HEK293 (cell line): ENCODE data around the gene IFNAR1.

Experiments used
- CTCF ChIA-PET: fragments of 350-600 bp; formaldehyde crosslinking; extraction: SDS; loops from one replicate; lab custom pipeline; 2021; ENCODE audit warnings: antibody characterized with exemption; lab: Yijun Ruan, JAX
- POLR2A ChIA-PET: fragments of 300-600 bp; formaldehyde crosslinking; extraction: SDS; loops from one replicate; lab custom pipeline; 2020; ENCODE audit warnings: antibody characterized with exemption, inconsistent platforms; lab: Yijun Ruan, JAX
- H3K27ac ChIP-seq: fragments of 200-500 bp; sonication (Bioruptor generic); 2 replicates; pipeline ENCODE4 v1.5.1; 2014; ENCODE audit warnings: low read depth, low read length, control low read depth, inconsistent platforms; ENCODE audit errors: extremely low read depth
- H3K36me3 ChIP-seq, 2 experiments: fragments of 200-500 bp in 1 of 2; sonication (Bioruptor generic) in 1 of 2; 1 replicate in 1 of 2; 2 replicates in 1 of 2; pipeline ENCODE4 v1.5.1; 2014 to 2017; ENCODE audit warnings: inconsistent platforms in 2 of 2, low read length in 2 of 2; ENCODE audit not compliant: control insufficient read depth in 2 of 2, insufficient read depth in 1 of 2
- H3K4me1 ChIP-seq: fragments of 200-500 bp; sonication (Bioruptor generic); 2 replicates; pipeline ENCODE4 v1.5.1; 2014; ENCODE audit warnings: mild to moderate bottlenecking, low read length, inconsistent platforms; ENCODE audit not compliant: control insufficient read depth, insufficient read depth
- H3K4me3 ChIP-seq: 2 replicates; pipeline ENCODE4 v1.5.1; 2011; ENCODE audit warnings: low read depth, mild to moderate bottlenecking, control low read depth, low read length, moderate library complexity
- H3K9me3 ChIP-seq: fragments of 200-500 bp; sonication (Bioruptor generic); 2 replicates; pipeline ENCODE4 v1.5.1; 2014; ENCODE audit warnings: low read depth, low read length, inconsistent platforms; ENCODE audit not compliant: control insufficient read depth, insufficient read depth
- BCL11A ChIP-seq: fragments of 450-650 bp; formaldehyde crosslinking; IDR thresholded peaks from 2 replicates; pipeline ENCODE4 v1.5.1; 2016; ENCODE audit warnings: low read depth, missing biosample characterization, missing genetic modification characterization
- MEIS1 ChIP-seq: sonication (generic); formaldehyde crosslinking; IDR thresholded peaks from 2 replicates; pipeline ENCODE4 v1.8.1; 2022; ENCODE audit warnings: missing genetic modification reagents, mild to moderate bottlenecking, borderline replicate concordance
- TRIM28 ChIP-seq: IDR thresholded peaks from 2 replicates; pipeline ENCODE4 v1.6.1; 2011; ENCODE audit warnings: low read length, control low read depth, borderline replicate concordance
- YY2 ChIP-seq: fragments of 450-650 bp; formaldehyde crosslinking; IDR thresholded peaks from 2 replicates; pipeline ENCODE4 v1.5.1; 2016; ENCODE audit warnings: missing biosample characterization, missing genetic modification characterization
- ZBTB7A ChIP-seq: fragments of 450-650 bp; formaldehyde crosslinking; IDR thresholded peaks from 2 replicates; pipeline ENCODE4 v1.5.1; 2016; ENCODE audit warnings: low read depth, missing biosample characterization, missing genetic modification characterization
- ZEB2 ChIP-seq: fragments of 450-650 bp; formaldehyde crosslinking; IDR thresholded peaks from 2 replicates; pipeline ENCODE4 v1.5.1; 2016; ENCODE audit warnings: missing biosample characterization, missing genetic modification characterization
- ZIC2 ChIP-seq: fragments of 450-650 bp; formaldehyde crosslinking; IDR thresholded peaks from 2 replicates; pipeline ENCODE4 v1.5.1; 2016; ENCODE audit warnings: missing biosample characterization, missing genetic modification characterization
- ZNF433 ChIP-seq: fragments of 450-650 bp; formaldehyde crosslinking; IDR thresholded peaks from 2 replicates; pipeline ENCODE4 v1.5.1; 2016; ENCODE audit warnings: missing biosample characterization, missing genetic modification characterization, low read depth
- ZNF600 ChIP-seq: fragments of 450-650 bp; formaldehyde crosslinking; IDR thresholded peaks from 2 replicates; pipeline ENCODE4 v1.5.1; 2016; ENCODE audit warnings: missing biosample characterization, missing genetic modification characterization
- ZNF623 ChIP-seq: fragments of 450-650 bp; formaldehyde crosslinking; IDR thresholded peaks from 2 replicates; pipeline ENCODE4 v1.5.1; 2016; ENCODE audit warnings: missing biosample characterization, missing genetic modification characterization
- ZNF629 ChIP-seq: fragments of 450-650 bp; formaldehyde crosslinking; IDR thresholded peaks from 2 replicates; pipeline ENCODE4 v1.5.1; 2017; ENCODE audit warnings: missing biosample characterization, missing genetic modification characterization
- ZNF658 ChIP-seq: fragments of 450-650 bp; formaldehyde crosslinking; IDR thresholded peaks from 2 replicates; pipeline ENCODE4; 2016; ENCODE audit warnings: missing biosample characterization, missing genetic modification characterization
- TF ChIP-seq, protein P1 (sequence below): fragments of 450-650 bp; formaldehyde crosslinking; IDR thresholded peaks from 2 replicates; pipeline ENCODE4 v1.5.1; 2016; ENCODE audit warnings: missing biosample characterization, missing genetic modification characterization, low read depth
- TF ChIP-seq, protein P2 (sequence below): fragments of 450-650 bp; formaldehyde crosslinking; conservative IDR thresholded peaks from 2 replicates; pipeline ENCODE4 v1.5.1; 2016; ENCODE audit warnings: low read depth, missing biosample characterization, missing genetic modification characterization
- TF ChIP-seq, protein P3 (sequence below): fragments of 450-650 bp; formaldehyde crosslinking; IDR thresholded peaks from 2 replicates; pipeline ENCODE4; 2016; ENCODE audit warnings: missing biosample characterization, missing genetic modification characterization
- TF ChIP-seq, protein P4 (sequence below): fragments of 450-650 bp; formaldehyde crosslinking; IDR thresholded peaks from 2 replicates; pipeline ENCODE4 v1.5.1; 2016; ENCODE audit warnings: missing biosample characterization, missing genetic modification characterization
- TF ChIP-seq, protein P5 (sequence below): fragments of 450-650 bp; formaldehyde crosslinking; IDR thresholded peaks from 2 replicates; pipeline ENCODE4 v1.5.1; 2016; ENCODE audit warnings: missing biosample characterization, missing genetic modification characterization
- TF ChIP-seq, protein P6 (sequence below): fragments of 450-650 bp; formaldehyde crosslinking; IDR thresholded peaks from 2 replicates; pipeline ENCODE4 v1.5.1; 2017; ENCODE audit warnings: missing biosample characterization, mild to moderate bottlenecking, missing genetic modification characterization, moderate library complexity

Gene IFNAR1

DNA sequence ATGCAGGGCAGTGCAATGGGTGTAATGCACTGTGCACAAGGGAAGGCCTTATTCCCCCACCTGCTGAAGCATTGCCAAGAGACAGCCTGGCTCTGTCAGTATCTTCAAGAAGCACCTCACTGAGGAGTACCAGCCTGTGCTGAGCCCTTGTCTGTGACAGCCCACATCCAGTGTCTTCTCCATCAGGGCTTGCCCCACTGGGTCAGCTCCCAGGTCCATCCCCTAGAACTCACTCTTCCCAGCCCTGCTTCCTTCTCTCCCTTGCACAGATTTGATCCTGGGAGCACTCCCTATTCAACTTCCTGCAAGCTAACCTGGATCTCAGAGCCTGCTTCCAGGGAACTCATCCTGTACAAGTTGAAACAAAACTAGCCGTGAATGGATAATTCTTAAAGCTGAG, 44.8 kb downstream of the IFNAR1 start (continued):
- TF ChIP-seq, protein P1, sequence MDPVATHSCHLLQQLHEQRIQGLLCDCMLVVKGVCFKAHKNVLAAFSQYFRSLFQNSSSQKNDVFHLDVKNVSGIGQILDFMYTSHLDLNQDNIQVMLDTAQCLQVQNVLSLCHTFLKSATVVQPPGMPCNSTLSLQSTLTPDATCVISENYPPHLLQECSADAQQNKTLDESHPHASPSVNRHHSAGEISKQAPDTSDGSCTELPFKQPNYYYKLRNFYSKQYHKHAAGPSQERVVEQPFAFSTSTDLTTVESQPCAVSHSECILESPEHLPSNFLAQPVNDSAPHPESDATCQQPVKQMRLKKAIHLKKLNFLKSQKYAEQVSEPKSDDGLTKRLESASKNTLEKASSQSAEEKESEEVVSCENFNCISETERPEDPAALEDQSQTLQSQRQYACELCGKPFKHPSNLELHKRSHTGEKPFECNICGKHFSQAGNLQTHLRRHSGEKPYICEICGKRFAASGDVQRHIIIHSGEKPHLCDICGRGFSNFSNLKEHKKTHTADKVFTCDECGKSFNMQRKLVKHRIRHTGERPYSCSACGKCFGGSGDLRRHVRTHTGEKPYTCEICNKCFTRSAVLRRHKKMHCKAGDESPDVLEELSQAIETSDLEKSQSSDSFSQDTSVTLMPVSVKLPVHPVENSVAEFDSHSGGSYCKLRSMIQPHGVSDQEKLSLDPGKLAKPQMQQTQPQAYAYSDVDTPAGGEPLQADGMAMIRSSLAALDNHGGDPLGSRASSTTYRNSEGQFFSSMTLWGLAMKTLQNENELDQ (tag by site-specific recombination) = no peak
- TF ChIP-seq ZNF658 (tag by site-specific recombination) = no peak

DNA sequence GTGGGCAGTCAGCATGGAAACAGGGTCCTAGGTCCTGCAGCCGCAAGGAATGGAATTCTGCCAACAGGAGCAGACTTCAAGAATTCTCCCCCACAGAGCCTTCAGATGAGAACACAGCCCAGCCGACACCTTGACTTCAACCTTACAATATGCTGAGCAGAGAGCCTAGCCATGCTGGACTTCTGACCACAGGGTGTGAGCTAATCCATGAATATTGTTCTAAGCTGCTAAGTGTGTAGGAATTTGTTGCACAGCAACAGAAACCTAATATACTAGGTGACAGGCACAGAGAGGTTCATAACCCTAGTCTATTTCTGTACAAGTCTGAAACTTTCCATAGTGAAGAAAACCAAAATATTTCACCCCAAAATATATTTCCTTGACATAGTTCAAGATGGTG, 45.5 kb downstream of the IFNAR1 start:
- POLR2A ChIA-PET = no interaction called here
- Histone ChIP-seq H3K9me3 (no peaks in the 10 kb centered on the region), H3K36me3 (no peaks in the 10 kb centered on the region), H3K4me3 (no peak overlapping the region), H3K27ac (no peak overlapping the region), H3K4me1 (peaks cover 3% of the 10 kb centered on the region; the same call in 1 of the 2 replicates)
- CTCF ChIA-PET = interaction anchor here (0.5 to 3.3 kb wide), 6 partner anchors 9 to 515 kb away, joined by 3 to 38 read pairs (median 3); no protein-coding TSS in a partner anchor
- no peak for TF ChIP-seq ZEB2 (tag by site-specific recombination)
- TF ChIP-seq, protein P2, sequence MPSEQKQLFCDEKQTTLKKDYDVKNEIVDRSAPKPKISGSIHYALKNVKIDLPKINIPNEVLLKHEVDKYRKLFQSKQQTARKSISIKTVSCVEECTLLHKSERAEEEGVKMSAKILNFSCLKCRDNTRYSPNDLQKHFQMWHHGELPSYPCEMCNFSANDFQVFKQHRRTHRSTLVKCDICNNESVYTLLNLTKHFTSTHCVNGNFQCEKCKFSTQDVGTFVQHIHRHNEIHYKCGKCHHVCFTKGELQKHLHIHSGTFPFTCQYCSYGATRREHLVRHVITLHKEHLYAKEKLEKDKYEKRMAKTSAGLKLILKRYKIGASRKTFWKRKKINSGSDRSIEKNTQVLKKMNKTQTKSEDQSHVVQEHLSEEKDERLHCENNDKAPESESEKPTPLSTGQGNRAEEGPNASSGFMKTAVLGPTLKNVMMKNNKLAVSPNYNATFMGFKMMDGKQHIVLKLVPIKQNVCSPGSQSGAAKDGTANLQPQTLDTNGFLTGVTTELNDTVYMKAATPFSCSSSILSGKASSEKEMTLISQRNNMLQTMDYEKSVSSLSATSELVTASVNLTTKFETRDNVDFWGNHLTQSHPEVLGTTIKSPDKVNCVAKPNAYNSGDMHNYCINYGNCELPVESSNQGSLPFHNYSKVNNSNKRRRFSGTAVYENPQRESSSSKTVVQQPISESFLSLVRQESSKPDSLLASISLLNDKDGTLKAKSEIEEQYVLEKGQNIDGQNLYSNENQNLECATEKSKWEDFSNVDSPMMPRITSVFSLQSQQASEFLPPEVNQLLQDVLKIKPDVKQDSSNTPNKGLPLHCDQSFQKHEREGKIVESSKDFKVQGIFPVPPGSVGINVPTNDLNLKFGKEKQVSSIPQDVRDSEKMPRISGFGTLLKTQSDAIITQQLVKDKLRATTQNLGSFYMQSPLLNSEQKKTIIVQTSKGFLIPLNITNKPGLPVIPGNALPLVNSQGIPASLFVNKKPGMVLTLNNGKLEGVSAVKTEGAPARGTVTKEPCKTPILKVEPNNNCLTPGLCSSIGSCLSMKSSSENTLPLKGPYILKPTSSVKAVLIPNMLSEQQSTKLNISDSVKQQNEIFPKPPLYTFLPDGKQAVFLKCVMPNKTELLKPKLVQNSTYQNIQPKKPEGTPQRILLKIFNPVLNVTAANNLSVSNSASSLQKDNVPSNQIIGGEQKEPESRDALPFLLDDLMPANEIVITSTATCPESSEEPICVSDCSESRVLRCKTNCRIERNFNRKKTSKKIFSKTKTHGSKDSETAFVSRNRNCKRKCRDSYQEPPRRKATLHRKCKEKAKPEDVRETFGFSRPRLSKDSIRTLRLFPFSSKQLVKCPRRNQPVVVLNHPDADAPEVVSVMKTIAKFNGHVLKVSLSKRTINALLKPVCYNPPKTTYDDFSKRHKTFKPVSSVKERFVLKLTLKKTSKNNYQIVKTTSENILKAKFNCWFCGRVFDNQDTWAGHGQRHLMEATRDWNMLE (tag by site-specific recombination) = no peak
- TF ChIP-seq ZNF600 (tag by site-specific recombination) = no peak
- no peak for TF ChIP-seq ZBTB7A (tag by site-specific recombination)
- no peak for TF ChIP-seq ZIC2 (tag by site-specific recombination)
- no peak for TF ChIP-seq TRIM28
- TF ChIP-seq, protein P3, sequence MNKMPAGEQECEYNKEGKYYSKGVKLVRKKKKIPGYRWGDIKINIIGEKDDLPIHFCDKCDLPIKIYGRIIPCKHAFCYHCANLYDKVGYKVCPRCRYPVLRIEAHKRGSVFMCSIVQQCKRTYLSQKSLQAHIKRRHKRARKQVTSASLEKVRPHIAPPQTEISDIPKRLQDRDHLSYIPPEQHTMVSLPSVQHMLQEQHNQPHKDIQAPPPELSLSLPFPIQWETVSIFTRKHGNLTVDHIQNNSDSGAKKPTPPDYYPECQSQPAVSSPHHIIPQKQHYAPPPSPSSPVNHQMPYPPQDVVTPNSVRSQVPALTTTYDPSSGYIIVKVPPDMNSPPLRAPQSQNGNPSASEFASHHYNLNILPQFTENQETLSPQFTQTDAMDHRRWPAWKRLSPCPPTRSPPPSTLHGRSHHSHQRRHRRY (tag by site-specific recombination) = no peak
- TF ChIP-seq ZNF433 = no peak
- TF ChIP-seq YY2 (tag by site-specific recombination) = no peak
- no peak for TF ChIP-seq MEIS1 (CRISPR knock-in tag)
- TF ChIP-seq ZNF623 = no peak
- TF ChIP-seq ZNF629 = no peak
- no peak for TF ChIP-seq BCL11A (tag by site-specific recombination)
- TF ChIP-seq, protein P4, sequence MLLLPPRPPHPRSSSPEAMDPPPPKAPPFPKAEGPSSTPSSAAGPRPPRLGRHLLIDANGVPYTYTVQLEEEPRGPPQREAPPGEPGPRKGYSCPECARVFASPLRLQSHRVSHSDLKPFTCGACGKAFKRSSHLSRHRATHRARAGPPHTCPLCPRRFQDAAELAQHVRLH (tag by site-specific recombination) = no peak
- TF ChIP-seq, protein P5, sequence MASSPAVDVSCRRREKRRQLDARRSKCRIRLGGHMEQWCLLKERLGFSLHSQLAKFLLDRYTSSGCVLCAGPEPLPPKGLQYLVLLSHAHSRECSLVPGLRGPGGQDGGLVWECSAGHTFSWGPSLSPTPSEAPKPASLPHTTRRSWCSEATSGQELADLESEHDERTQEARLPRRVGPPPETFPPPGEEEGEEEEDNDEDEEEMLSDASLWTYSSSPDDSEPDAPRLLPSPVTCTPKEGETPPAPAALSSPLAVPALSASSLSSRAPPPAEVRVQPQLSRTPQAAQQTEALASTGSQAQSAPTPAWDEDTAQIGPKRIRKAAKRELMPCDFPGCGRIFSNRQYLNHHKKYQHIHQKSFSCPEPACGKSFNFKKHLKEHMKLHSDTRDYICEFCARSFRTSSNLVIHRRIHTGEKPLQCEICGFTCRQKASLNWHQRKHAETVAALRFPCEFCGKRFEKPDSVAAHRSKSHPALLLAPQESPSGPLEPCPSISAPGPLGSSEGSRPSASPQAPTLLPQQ (tag by site-specific recombination) = no peak
- TF ChIP-seq, protein P6, sequence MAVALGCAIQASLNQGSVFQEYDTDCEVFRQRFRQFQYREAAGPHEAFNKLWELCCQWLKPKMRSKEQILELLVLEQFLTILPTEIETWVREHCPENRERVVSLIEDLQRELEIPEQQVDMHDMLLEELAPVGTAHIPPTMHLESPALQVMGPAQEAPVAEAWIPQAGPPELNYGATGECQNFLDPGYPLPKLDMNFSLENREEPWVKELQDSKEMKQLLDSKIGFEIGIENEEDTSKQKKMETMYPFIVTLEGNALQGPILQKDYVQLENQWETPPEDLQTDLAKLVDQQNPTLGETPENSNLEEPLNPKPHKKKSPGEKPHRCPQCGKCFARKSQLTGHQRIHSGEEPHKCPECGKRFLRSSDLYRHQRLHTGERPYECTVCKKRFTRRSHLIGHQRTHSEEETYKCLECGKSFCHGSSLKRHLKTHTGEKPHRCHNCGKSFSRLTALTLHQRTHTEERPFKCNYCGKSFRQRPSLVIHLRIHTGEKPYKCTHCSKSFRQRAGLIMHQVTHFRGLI (tag by site-specific recombination) = no peak
